ENCODE results near the gene TXNRD2. TPM values are rescaled to one million over a fixed set of nuclear protein-coding genes. Genes with fewer than 3 reads are reported as not detected.

The TXNRD2 gene
- total RNA-seq, 4 donors from 2014 or later = 19.5 to 34.5 (median 25.6) TPM

DNA sequence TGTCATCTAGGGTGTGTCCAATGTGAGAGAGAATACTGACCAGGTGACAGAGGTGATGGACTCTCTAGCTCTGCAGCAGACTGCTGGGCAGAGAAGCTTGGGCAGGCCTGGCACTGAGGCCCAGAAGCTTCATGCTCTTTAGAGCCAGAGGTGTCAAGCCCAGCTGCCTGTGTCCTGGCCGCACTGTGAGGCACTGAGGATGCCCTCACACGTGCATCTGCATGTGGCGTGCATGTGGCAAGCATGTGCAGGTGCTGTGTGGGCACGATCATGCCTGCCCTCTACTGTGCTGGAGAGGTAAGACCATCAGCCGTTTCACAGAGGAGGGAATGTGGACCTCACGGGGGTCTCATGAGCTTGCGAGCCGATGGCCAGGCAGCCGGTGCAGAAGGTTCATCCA, 15.8 kb upstream of the TXNRD2 start:
- no peak for DNase-seq

DNA sequence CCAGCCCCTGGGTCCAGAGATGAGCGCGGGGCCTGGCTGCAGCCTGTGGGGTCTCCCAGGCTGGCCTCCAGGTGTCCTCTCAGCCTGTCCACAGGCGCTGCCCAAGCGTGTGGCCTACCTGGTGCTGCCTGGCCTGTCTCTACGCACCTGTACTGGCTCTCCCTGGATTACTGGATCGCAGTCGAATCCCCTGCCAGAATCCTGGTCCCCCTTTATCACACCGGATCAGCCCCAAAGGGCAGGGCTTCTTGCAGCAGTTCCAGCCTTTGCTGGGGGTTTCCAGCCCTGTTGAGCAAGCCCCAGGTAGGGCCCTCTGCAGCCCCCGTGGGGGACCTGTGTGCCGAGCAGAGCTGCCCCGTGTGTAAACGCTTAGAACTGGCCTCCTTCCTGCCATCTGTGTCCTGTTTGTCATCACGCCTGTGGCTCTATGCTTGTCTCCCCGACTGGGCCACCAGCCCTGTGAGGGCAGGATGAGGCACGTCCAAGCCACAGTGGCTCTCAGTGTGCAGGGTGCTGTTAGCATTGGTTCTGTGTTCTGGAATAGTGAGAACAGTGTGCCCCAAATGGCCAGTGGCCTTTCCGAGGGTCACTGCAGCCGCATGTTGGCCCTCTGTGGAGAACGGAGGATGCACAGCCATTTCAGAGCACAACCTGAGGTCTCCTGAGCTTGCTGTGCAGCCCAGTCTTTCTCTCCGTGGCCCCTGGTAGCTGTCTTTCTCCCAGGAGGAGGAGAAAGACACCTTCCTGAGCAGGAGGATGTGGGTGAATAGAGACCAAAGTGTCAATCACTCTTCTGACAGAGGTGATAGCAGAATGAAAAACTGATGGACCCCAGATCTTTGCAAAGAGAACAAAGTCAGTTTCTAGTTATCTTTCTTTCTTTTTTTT, 13.9 kb upstream of the TXNRD2 start:
- 79% methylated on average over 5 to 15 of the region's 19 CpGs for WGBS, 2 donors
- Histone ChIP-seq H3K27ac (no peak overlapping the region), H3K9me3 (no peaks in the 10 kb centered on the region), H3K4me3 (replicated peaks in 1 of 3) (no peak overlapping the region), H3K4me1 (peaks cover 22 to 26% of the 10 kb centered on the region in 2 donors), H3K36me3 (no peaks in the 10 kb centered on the region), H3K27me3 (no peaks in the 10 kb centered on the region)
- no peak for DNase-seq
- TF ChIP-seq, protein P1, sequence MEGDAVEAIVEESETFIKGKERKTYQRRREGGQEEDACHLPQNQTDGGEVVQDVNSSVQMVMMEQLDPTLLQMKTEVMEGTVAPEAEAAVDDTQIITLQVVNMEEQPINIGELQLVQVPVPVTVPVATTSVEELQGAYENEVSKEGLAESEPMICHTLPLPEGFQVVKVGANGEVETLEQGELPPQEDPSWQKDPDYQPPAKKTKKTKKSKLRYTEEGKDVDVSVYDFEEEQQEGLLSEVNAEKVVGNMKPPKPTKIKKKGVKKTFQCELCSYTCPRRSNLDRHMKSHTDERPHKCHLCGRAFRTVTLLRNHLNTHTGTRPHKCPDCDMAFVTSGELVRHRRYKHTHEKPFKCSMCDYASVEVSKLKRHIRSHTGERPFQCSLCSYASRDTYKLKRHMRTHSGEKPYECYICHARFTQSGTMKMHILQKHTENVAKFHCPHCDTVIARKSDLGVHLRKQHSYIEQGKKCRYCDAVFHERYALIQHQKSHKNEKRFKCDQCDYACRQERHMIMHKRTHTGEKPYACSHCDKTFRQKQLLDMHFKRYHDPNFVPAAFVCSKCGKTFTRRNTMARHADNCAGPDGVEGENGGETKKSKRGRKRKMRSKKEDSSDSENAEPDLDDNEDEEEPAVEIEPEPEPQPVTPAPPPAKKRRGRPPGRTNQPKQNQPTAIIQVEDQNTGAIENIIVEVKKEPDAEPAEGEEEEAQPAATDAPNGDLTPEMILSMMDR (IDR thresholded peaks at IDR 0.05) = no peak
- no peak for TF ChIP-seq POLR2A (IDR thresholded peaks at IDR 0.05)
- intact Hi-C loops (cut with DNase I) = loop anchor here (5.0 kb wide), 1 partner anchor 43 kb away; no protein-coding TSS in a partner anchor

More for the DNA sequence above, 15.8 kb upstream of the TXNRD2 start:
- TF ChIP-seq POLR2A (IDR thresholded peaks at IDR 0.05) = no peak
- TF ChIP-seq, protein P1 (IDR thresholded peaks at IDR 0.05) = no peak
- Histone ChIP-seq H3K9me3 (no peaks in the 10 kb centered on the region), H3K27ac (no peak overlapping the region), H3K4me3 (replicated peaks in 1 of 3) (no peak overlapping the region), H3K4me1 (peaks cover 28 to 32% of the 10 kb centered on the region in 2 donors), H3K27me3 (no peaks in the 10 kb centered on the region), H3K36me3 (no peaks in the 10 kb centered on the region)
- 93 to 96% methylated on average over 9 of the region's 9 CpGs for WGBS, 2 donors
- intact Hi-C loops (cut with DNase I) = loop anchor here (5.0 kb wide), 1 partner anchor 45 kb away; no protein-coding TSS in a partner anchor

DNA sequence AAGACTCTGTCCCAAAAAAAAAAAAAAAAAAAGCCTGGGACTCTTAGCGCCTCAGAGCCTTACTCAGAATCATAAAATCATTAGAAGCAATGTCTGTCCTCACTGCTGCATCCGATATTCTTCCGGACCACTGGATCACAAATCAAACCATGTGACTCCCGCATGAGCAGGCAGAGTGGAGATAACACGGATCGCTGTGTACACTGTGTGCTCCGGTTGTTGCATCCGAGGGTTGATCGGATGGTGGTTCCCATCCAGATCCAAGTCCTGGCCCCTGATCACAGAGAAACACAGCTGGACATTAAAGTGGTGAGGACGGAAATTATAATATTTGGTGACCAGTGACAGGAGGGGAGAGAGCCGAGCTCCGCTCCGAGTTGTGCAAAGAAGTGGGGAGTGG, 9.7 kb upstream of the TXNRD2 start:
- H3K9me3 ChIP-seq = no peaks in the 10 kb centered on the region
- H3K27ac ChIP-seq = no peak overlapping the region
- WGBS, 2 donors = 95 to 97% methylated on average over 13 of the region's 13 CpGs
- intact Hi-C loops (cut with DNase I) = no loop called here
- DNase-seq = no peak
- H3K27me3 ChIP-seq = no peaks in the 10 kb centered on the region
- TF ChIP-seq, protein P1 (IDR thresholded peaks at IDR 0.05) = no peak
- no peak for TF ChIP-seq POLR2A (IDR thresholded peaks at IDR 0.05)
- peaks cover 11 to 19% of the 10 kb centered on the region in 2 donors for H3K4me1 ChIP-seq
- peaks cover 0 to 7% of the 10 kb centered on the region in 2 donors for H3K36me3 ChIP-seq
- no peak overlapping the region for H3K4me3 ChIP-seq (replicated peaks in 1 of 3)

DNA sequence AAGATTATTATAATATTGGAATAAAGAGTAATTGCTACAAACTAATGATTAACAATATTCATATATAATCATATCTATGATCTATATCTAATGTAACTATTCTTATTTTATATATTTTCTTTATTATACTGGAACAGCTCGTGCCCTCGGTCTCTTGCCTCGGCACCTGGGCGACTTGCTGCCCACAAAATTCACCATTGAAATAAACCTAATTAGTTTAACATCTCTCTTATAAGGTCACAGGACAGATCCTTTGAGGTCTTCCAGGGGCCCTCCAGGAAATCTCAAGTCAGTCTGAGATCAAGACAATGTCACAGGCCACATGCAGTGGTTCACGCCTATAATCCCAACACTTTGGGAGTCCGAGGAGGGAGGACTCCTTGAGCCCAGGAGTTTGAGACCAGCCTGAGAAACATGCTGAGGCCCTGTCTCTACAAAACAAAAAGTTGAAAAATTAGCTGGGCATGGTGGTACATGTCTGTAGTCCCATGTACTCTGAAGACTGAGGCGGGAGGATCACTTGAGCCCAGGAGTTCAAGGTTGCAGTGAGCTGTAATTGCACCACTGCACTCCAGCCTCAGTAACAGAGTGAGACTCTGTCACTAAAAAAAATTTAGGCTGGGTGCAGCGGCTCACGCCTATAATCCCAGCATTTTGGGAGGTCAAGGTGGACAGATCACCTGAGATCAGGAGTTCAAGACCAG, 6.6 kb upstream of the TXNRD2 start:
- intact Hi-C loops (cut with DNase I) = no loop called here
- 76 to 80% methylated on average over 9 of the region's 9 CpGs for WGBS, 2 donors
- H3K4me1 ChIP-seq = peaks cover 16 to 22% of the 10 kb centered on the region in 2 donors
- no peaks in the 10 kb centered on the region for H3K27me3 ChIP-seq
- DNase-seq = no peak
- no peak overlapping the region for H3K27ac ChIP-seq
- TF ChIP-seq, protein P1 (IDR thresholded peaks at IDR 0.05) = no peak
- no peak for TF ChIP-seq POLR2A (IDR thresholded peaks at IDR 0.05)
- no peaks in the 10 kb centered on the region for H3K9me3 ChIP-seq
- H3K4me3 ChIP-seq (replicated peaks in 1 of 3) = no peak overlapping the region
- H3K36me3 ChIP-seq = peaks cover 0 to 7% of the 10 kb centered on the region in 2 donors

Data from thyroid gland (tissue), 4 donors.